Adrenal gland (tissue), 12 donors: ENCODE measurements around the gene CACNB4. TPM values are rescaled to one million over a fixed set of nuclear protein-coding genes. Genes with fewer than 3 reads are reported as not detected.

Experiments
- DNase-seq, 7 donors: peaks; one replicate each; pipeline ENCODE4 v3.0.0-alpha.2; 2019 to 2020
- H3K27ac ChIP-seq, 5 donors: fragments of 200-600 bp; sonication (generic) in 4 of 5; 1 replicate in 3 of 5; 2 replicates in 2 of 5; pipeline versions ENCODE4 v1.5.1 to v1.8.0; 2016 to 2020; ENCODE audit warnings: mild to moderate bottlenecking in 1 of 5
- H3K27me3 ChIP-seq: fragments of 200-600 bp; 2 replicates; pipeline ENCODE4 v1.8.0; 2021
- H3K36me3 ChIP-seq, 2 donors: fragments of 200-600 bp; replicated peaks in 1 of 2; 1 replicate in 1 of 2; 2 replicates in 1 of 2; pipeline versions ENCODE4 v1.5.1 to v1.8.0; 2018 to 2022
- H3K4me1 ChIP-seq, 2 donors: fragments of 200-600 bp; replicated peaks in 1 of 2; 1 replicate in 1 of 2; 2 replicates in 1 of 2; pipeline versions ENCODE4 v1.5.1 to v1.8.0; 2018 to 2021
- H3K4me3 ChIP-seq, 4 donors: fragments of 200-600 bp; sonication (generic) in 3 of 4; one replicate each; pipeline ENCODE4 v1.5.1; 2016 to 2018
- H3K9me3 ChIP-seq, 3 donors: fragments of 200-600 bp; sonication (generic) in 1 of 3; replicated peaks in 1 of 3; 1 replicate in 2 of 3; 2 replicates in 1 of 3; pipeline versions ENCODE4 v1.5.1 to v1.8.0; 2016 to 2021
- CTCF ChIP-seq, 6 experiments: fragments of 450-650 bp in 4 of 6; fragments of 200-600 bp in 2 of 6; sonication (generic) in 1 of 6; IDR thresholded peaks; 1 replicate in 5 of 6; 2 replicates in 1 of 6; pipeline versions ENCODE4 v1.5.1 to v1.8.0; 2016 to 2021; ENCODE audit warnings: antibody characterized with exemption in 6 of 6, mild to moderate bottlenecking in 2 of 6, moderate library complexity in 1 of 6
- POLR2A ChIP-seq, 2 donors: fragments of 450-650 bp; IDR thresholded peaks; one replicate each; pipeline ENCODE4 v1.6.1; 2017; ENCODE audit warnings: antibody characterized with exemption in 2 of 2, mild to moderate bottlenecking in 2 of 2, moderate library complexity in 1 of 2
- WGBS, 4 donors: extraction: QIAGEN DNeasy Blood & Tissue Kit in 2 of 4; methylation state at CpG; one replicate each; pipeline versions ENCODE4 v1.1.5 to v1.1.7; 2013 to 2017; 5-methylcytosine and 5-hydroxymethylcytosine counted together
- intact Hi-C, 2 donors: fragments of 100-400 bp; cut with DNase I; formaldehyde crosslinking; loops; one replicate each; pipeline versions ENCODE4 v1.14.1 to v1.15.0; 2022 to 2023
- polyA plus RNA-seq, 3 donors: library from polyadenylated mRNA; stranded (reverse); fragments of 200-250 nt in 2 of 3; fragments of 350-450 nt in 1 of 3; fragmentation: Illumina TruSeq in 1 of 3; extraction: RNeasy Lipid Tissue Mini Kit (QIAGEN cat#74804) in 1 of 3; gene quantifications; one replicate each; pipeline ENCODE4 v1.2.3, GENCODE V29; 2013 to 2014
- total RNA-seq, 9 donors: library from RNA; depleted of rRNA in 4 of 9; stranded (reverse); fragments of >200 nt in 4 of 9; fragments of 120-200 nt in 1 of 9; fragmentation: NEBNext Ultra II Directional in 1 of 9; extraction: Animal tissue kit (Norgen Biotek cat#: 25700) in 1 of 9; gene quantifications; one replicate each; pipeline versions ENCODE4 v1.1.0 to v1.2.4, GENCODE V29; 2013 to 2023
- donor health status: healthy with polysubstance abuse.
- donor health status: Bipolar disorder and iron deficiency.
- donor health status: DM: yes; HTN: yes; CAD: no.
- donor health status: DM: no; HTN: no; CAD: no.
- donor health status: DM: no; HTN: no; CAD: no.
- donor health status: DM: yes; HTN: yes; CAD: no.

Gene CACNB4
- total and polyA plus RNA-seq, 12 donors, result 0.60 to 8.5 (median 1.9) TPM

GRCh38 chr2:151805961-151806360, 292.9 kb downstream of the CACNB4 start:
- H3K4me3 ChIP-seq, result no peak overlapping the region
- peaks cover 4 to 34% of the 10 kb centered on the region in 2 donors for H3K36me3 ChIP-seq
- H3K9me3 ChIP-seq, result no peaks in the 10 kb centered on the region
- DNase-seq, result no peak
- intact Hi-C loops, result no loop called here
- H3K27ac ChIP-seq, result no peak overlapping the region
- no peaks in the 10 kb centered on the region for H3K4me1 ChIP-seq
- H3K27me3 ChIP-seq, result no peaks in the 10 kb centered on the region
- TF ChIP-seq POLR2A (IDR thresholded peaks at IDR 0.05) (no peak), CTCF (IDR thresholded peaks at IDR 0.05) (no peak)

- intact Hi-C loops, result no loop called here
- no peak for DNase-seq
- H3K27ac ChIP-seq, result no peak overlapping the region
- no peaks in the 10 kb centered on the region for H3K4me1 ChIP-seq
- 94 to 100% (median 99%) methylated on average over 1 of the region's 1 CpG for WGBS, 4 donors
- TF ChIP-seq CTCF (IDR thresholded peaks at IDR 0.05) (no peak), POLR2A (IDR thresholded peaks at IDR 0.05) (no peak)
- H3K27me3 ChIP-seq, result no peaks in the 10 kb centered on the region
- no peaks in the 10 kb centered on the region for H3K9me3 ChIP-seq
- H3K4me3 ChIP-seq, result no peak overlapping the region
- H3K36me3 ChIP-seq, result peaks cover 4 to 34% of the 10 kb centered on the region in 2 donors
These were observed 293.5 kb downstream of the CACNB4 start for GRCh38 chr2:151805343-151805742.

GRCh38 chr2:151803811-151804210, 295.0 kb downstream of the CACNB4 start:
- DNase-seq, result no peak
- Histone ChIP-seq H3K4me3 (no peak overlapping the region), H3K36me3 (peaks cover 4 to 28% of the 10 kb centered on the region in 2 donors), H3K27me3 (no peaks in the 10 kb centered on the region), H3K4me1 (no peaks in the 10 kb centered on the region), H3K27ac (no peak overlapping the region), H3K9me3 (no peaks in the 10 kb centered on the region)
- TF ChIP-seq POLR2A (IDR thresholded peaks at IDR 0.05), result no peak
- TF ChIP-seq CTCF (IDR thresholded peaks at IDR 0.05), result no peak
- intact Hi-C loops, result no loop called here

GRCh38 chr2:151802315-151802714, 296.5 kb downstream of the CACNB4 start:
- no peak for DNase-seq
- no peaks in the 10 kb centered on the region for H3K4me1 ChIP-seq
- TF ChIP-seq POLR2A (IDR thresholded peaks at IDR 0.05), result no peak
- TF ChIP-seq CTCF (IDR thresholded peaks at IDR 0.05), result no peak
- intact Hi-C loops, result no loop called here
- 92 to 95% (median 93%) methylated on average over 2 of the region's 2 CpGs for WGBS, 4 donors
- H3K4me3 ChIP-seq, result no peak overlapping the region
- peaks cover 4 to 28% of the 10 kb centered on the region in 2 donors for H3K36me3 ChIP-seq
- no peaks in the 10 kb centered on the region for H3K27me3 ChIP-seq
- no peak overlapping the region for H3K27ac ChIP-seq
- no peaks in the 10 kb centered on the region for H3K9me3 ChIP-seq
